GM12801 (cell line): Measurements from ENCODE around the gene MIPEP.

Experiments
- CTCF ChIP-seq: IDR thresholded peaks from one replicate; pipeline ENCODE4 v1.5.1; 2011; ENCODE audit warnings: control low read depth; ENCODE audit not compliant: insufficient read length; ENCODE audit errors: extremely low read depth

MIPEP gene

GRCh38 chr13:23797276-23797903 lies 91.8 kb downstream of the MIPEP start:
- no peak for TF ChIP-seq CTCF

DNA sequence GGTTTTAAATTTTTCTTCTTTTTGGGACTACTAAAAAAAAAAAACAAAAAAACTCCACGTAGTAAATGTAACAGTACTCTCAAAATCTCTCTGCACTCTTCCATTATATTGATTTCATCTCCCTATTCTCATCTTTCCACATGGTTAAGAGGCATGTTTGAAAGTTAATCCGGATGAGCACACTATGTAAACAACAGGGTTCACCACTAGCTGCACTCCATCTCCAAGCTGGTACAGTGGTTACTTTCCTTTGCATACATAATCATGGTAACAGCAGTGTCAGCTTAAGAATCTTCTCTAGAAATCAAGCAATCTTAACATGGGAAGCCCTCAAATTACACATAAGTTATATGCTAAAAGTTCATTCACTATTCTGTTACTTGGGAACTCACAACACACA lies 92.6 kb downstream of the MIPEP start:
- TF ChIP-seq CTCF, result no peak

GRCh38 chr13:23794267-23795161 lies 94.7 kb downstream of the MIPEP start:
- no peak for TF ChIP-seq CTCF

GRCh38 chr13:23793711-23794110 lies 95.5 kb downstream of the MIPEP start:
- TF ChIP-seq CTCF, result no peak

DNA sequence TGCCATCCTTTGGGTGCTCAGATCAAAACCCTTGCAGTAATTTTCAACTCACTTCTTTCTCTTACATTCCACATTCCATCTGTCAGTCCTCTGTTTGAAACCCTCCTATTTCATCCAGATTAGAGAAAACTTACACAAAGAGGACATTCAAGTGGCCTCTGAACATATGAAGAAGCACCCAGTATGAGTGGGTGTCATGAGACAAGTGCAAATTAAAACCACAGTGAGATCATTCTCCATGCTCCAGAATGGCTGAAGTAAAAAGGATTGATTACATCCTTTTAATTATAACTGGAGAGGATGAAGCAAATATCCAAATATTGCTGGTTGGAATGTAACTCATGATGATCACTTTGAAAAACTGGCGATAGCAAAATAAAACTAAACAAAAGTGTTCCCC lies 96.5 kb downstream of the MIPEP start:
- no peak for TF ChIP-seq CTCF

GRCh38 chr13:23790577-23791170 lies 98.5 kb downstream of the MIPEP start:
- TF ChIP-seq CTCF, result no peak

GRCh38 chr13:23789576-23790346 lies 99.4 kb downstream of the MIPEP start:
- no peak for TF ChIP-seq CTCF
